Endodermal cell (in vitro differentiated cells): ENCODE data around the gene CDC45. TPM values are rescaled to one million over a fixed set of nuclear protein-coding genes. Genes with fewer than 3 reads are reported as not detected.

Source experiments
- DNase-seq: peaks from one replicate; pipeline ENCODE4 v3.0.0-alpha.2; 2017
- H3K27ac ChIP-seq: 2 replicates; pipeline ENCODE4 v1.5.1; 2013; ENCODE audit warnings: mild to moderate bottlenecking, low read depth, low read length, moderate library complexity
- H3K27me3 ChIP-seq: 2 replicates; pipeline ENCODE4 v1.6.1; 2013; ENCODE audit warnings: mild to moderate bottlenecking, low read length, moderate library complexity; ENCODE audit not compliant: insufficient read depth, control insufficient read depth, poor library complexity, severe bottlenecking
- H3K36me3 ChIP-seq: 2 replicates; pipeline ENCODE4 v1.7.0; 2013; ENCODE audit warnings: mild to moderate bottlenecking, low read length, moderate library complexity; ENCODE audit not compliant: control insufficient read depth, insufficient read depth
- H3K4me1 ChIP-seq: one replicate; pipeline ENCODE4 v1.7.0; 2013; ENCODE audit warnings: low read length; ENCODE audit not compliant: control insufficient read depth, insufficient read depth
- H3K4me3 ChIP-seq: 2 replicates; pipeline ENCODE4 v1.5.1; 2013; ENCODE audit warnings: mild to moderate bottlenecking, low read length, moderate library complexity
- H3K9ac ChIP-seq: 2 replicates; pipeline ENCODE4 v1.6.1; 2013; ENCODE audit warnings: mild to moderate bottlenecking, low read length, moderate library complexity; ENCODE audit not compliant: poor library complexity, severe bottlenecking; ENCODE audit errors: extremely low read depth
- H3K9me3 ChIP-seq: 2 replicates; pipeline ENCODE4 v1.6.1; 2013; ENCODE audit warnings: mild to moderate bottlenecking, low read length, moderate library complexity; ENCODE audit not compliant: control insufficient read depth
- H3K27ac Mint-ChIP-seq: 2 replicates; pipeline ENCODE4 v1.8.0; 2020; ENCODE audit warnings: mixed read lengths
- H3K27me3 Mint-ChIP-seq: 2 replicates; pipeline ENCODE4 v1.8.0; 2021; ENCODE audit warnings: mild to moderate bottlenecking, mixed read lengths; ENCODE audit not compliant: insufficient read depth
- H3K36me3 Mint-ChIP-seq: 2 replicates; pipeline ENCODE4 v1.8.0; 2020; ENCODE audit warnings: low read depth, mixed read lengths
- H3K4me1 Mint-ChIP-seq: 2 replicates; pipeline ENCODE4 v1.8.0; 2020; ENCODE audit warnings: mixed read lengths
- H3K4me3 Mint-ChIP-seq: 2 replicates; pipeline ENCODE4 v1.8.0; 2020; ENCODE audit warnings: mild to moderate bottlenecking, moderate library complexity, mixed read lengths
- H3K9me3 Mint-ChIP-seq: 2 replicates; pipeline ENCODE4 v1.8.0; 2020; ENCODE audit warnings: mild to moderate bottlenecking, mixed read lengths
- WGBS, 2 experiments: methylation state at CpG; one replicate each; pipeline versions ENCODE4 v1.1.5 to v1.1.7; 2013; ENCODE audit warnings: missing lambda C conversion rate in 2 of 2, mixed read lengths in 1 of 2; ENCODE audit not compliant: insufficient coverage in 1 of 2, insufficient read length in 1 of 2; 5-methylcytosine and 5-hydroxymethylcytosine counted together
- total RNA-seq, 2 donors: library from RNA; stranded (reverse); fragmentation: NEBNext Ultra II Directional in 1 of 2; extraction: Animal tissue kit (Norgen Biotek cat#: 25700) in 1 of 2; gene quantifications; 2 replicates in 1 of 2; 3 replicates in 1 of 2; pipeline ENCODE4 v1.2.1, GENCODE V29; 2021
- TF ChIP-seq, protein P1 (sequence below): fragments of 200-600 bp; sonication (generic); conservative IDR thresholded peaks from 2 replicates; pipeline ENCODE4 v1.5.0; 2021; ENCODE audit warnings: antibody characterized with exemption, mild to moderate bottlenecking

CDC45 gene
- total RNA-seq, 2 donors from 2014 or later, result 30.3 to 31.2 TPM

DNA sequence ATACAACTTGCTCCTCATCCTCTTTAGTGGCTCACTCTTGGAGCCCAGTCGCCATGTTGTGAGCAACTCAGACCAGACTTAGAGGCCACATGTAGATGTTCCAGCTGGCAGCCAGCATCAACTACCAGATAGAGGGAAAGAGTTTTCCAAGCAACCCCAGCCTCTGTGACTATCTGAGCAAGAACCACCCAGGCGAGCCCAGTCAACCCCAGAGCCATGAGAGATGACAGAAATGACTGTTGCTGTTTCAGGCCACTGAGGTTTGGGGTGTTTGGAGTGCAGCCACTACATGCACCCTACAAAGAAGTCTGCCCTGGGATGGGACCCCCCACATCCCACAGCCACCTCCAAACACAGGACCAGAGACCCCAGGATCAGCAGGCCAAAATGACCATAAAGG, 69.2 kb downstream of the CDC45 start:
- Mint-ChIP-seq H3K27me3 (no peaks in the 10 kb centered on the region), H3K4me3 (no peak overlapping the region), H3K36me3 (peaks cover 2% of the 10 kb centered on the region), H3K9me3 (peaks cover 3% of the 10 kb centered on the region), H3K4me1 (no peaks in the 10 kb centered on the region), H3K27ac (no peak overlapping the region)
- WGBS, 2 experiments, result 97 to 100% methylated on average over 1 to 2 of the region's 2 CpGs
- DNase-seq, result no peak
- H3K36me3 ChIP-seq, result no peaks in the 10 kb centered on the region
- TF ChIP-seq, protein P1, sequence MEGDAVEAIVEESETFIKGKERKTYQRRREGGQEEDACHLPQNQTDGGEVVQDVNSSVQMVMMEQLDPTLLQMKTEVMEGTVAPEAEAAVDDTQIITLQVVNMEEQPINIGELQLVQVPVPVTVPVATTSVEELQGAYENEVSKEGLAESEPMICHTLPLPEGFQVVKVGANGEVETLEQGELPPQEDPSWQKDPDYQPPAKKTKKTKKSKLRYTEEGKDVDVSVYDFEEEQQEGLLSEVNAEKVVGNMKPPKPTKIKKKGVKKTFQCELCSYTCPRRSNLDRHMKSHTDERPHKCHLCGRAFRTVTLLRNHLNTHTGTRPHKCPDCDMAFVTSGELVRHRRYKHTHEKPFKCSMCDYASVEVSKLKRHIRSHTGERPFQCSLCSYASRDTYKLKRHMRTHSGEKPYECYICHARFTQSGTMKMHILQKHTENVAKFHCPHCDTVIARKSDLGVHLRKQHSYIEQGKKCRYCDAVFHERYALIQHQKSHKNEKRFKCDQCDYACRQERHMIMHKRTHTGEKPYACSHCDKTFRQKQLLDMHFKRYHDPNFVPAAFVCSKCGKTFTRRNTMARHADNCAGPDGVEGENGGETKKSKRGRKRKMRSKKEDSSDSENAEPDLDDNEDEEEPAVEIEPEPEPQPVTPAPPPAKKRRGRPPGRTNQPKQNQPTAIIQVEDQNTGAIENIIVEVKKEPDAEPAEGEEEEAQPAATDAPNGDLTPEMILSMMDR, result no peak
- no peaks in the 10 kb centered on the region for H3K4me1 ChIP-seq
- H3K9ac ChIP-seq, result no peak overlapping the region
- no peaks in the 10 kb centered on the region for H3K27me3 ChIP-seq
- H3K9me3 ChIP-seq, result no peaks in the 10 kb centered on the region
- no peak overlapping the region for H3K4me3 ChIP-seq
- H3K27ac ChIP-seq, result no peak overlapping the region

DNA sequence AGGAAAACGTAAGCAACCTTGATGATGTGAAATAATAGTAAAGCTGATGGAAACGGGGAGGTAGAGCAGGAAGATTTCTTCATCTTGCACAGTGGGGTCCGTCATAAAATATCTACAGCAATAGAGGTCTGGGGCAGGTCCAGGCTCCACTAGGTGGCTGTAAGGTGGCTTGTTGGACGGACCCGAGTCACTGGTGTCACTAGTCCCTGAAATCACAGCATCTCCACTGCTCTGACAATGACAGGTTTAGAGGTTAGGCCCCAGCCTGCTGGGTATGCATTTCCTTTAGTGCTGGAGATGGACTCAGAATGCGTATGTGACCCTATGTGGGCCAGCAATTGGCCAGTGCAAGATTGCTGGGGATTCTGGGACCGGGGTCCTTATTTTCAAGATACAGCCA, 69.7 kb downstream of the CDC45 start:
- Histone ChIP-seq H3K9ac (no peak overlapping the region), H3K27ac (no peak overlapping the region), H3K4me3 (no peak overlapping the region), H3K27me3 (no peaks in the 10 kb centered on the region), H3K4me1 (no peaks in the 10 kb centered on the region), H3K9me3 (no peaks in the 10 kb centered on the region), H3K36me3 (no peaks in the 10 kb centered on the region)
- Mint-ChIP-seq H3K27me3 (no peaks in the 10 kb centered on the region), H3K4me1 (no peaks in the 10 kb centered on the region), H3K27ac (no peak overlapping the region), H3K4me3 (no peak overlapping the region), H3K9me3 (peaks cover 3% of the 10 kb centered on the region), H3K36me3 (peaks cover 2% of the 10 kb centered on the region)
- WGBS, 2 experiments, result 90 to 98% methylated on average over 7 of the region's 7 CpGs
- TF ChIP-seq, protein P1, result no peak
- no peak for DNase-seq

DNA sequence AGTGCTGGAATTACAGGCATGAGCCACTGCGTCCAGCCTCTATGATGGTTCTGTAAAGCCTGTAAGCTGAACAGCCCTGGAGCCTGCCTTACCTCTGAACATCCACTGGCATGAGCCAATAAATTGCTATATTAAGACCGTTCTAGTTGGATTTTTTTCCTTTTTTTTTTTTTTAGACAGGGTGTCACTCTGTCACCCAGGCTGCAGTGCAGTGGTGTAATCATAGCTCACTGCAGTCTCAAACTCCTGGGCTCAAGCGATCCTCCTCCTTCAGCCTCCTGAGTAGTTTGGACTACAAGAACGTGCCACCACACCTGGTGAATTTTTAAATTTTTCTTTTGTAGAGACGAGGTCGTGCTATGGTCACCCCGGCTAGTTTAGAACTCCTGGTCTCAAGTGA, 70.7 kb downstream of the CDC45 start:
- Mint-ChIP-seq H3K27ac (no peak overlapping the region), H3K4me3 (no peak overlapping the region), H3K9me3 (peaks cover 3% of the 10 kb centered on the region), H3K36me3 (peaks cover 2% of the 10 kb centered on the region), H3K4me1 (peaks cover 6% of the 10 kb centered on the region), H3K27me3 (no peaks in the 10 kb centered on the region)
- Histone ChIP-seq H3K9ac (no peak overlapping the region), H3K9me3 (no peaks in the 10 kb centered on the region), H3K4me1 (no peaks in the 10 kb centered on the region), H3K27me3 (no peaks in the 10 kb centered on the region), H3K4me3 (no peak overlapping the region), H3K27ac (no peak overlapping the region), H3K36me3 (no peaks in the 10 kb centered on the region)
- WGBS, 2 experiments, result 88 to 89% methylated on average over 6 to 7 of the region's 7 CpGs
- DNase-seq, result no peak
- TF ChIP-seq, protein P1, result no peak
